NCI-H446 (cell line): Measurements from ENCODE around the gene NPHP3.
A peak's percentile ranks its signal among the peaks of the same experiment; 100 is the strongest.

Experiments
- DNase-seq, 2 experiments: peaks; one replicate each; lab custom pipeline; 2025; lab: John Stamatoyannopoulos, UW

NPHP3 gene

DNA sequence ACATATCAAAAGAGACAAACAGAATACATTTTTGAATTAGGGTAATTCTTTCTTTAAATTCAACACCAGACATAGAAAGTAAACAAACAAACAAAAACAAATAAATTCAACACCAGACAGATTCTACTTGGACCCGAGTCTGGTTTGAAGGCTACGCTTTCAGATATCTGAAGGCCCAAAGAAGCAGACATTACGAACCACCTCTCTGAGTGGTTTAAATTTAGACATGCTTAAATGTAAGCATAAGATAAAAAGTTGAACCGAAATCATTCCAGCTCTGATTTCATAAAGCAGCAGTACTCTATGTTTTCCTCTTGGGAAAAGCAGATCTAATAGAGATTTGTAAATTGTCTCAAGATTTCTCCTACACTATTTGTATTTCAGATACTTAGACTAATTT, 32.2 kb downstream of the NPHP3 start:
- no peak for DNase-seq

DNA sequence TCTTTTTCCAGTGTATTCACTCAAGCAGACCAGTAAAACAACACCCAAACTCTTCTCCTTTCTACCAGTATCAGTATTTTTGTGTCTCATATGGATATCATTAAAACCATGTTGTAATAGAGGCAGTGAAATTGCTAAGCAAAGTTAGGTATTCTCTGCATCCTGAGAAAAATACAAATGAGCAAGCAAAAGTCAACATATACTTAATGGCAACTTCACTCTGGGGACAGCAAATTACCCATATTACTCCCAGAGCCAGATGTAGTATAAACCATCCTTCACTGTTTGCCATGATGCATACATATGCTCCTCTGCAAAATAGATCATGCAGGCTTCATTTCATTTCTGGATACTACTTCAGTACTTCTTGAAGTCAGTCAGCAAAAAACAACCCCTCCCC, 40.0 kb downstream of the NPHP3 start:
- no peak for DNase-seq

DNA sequence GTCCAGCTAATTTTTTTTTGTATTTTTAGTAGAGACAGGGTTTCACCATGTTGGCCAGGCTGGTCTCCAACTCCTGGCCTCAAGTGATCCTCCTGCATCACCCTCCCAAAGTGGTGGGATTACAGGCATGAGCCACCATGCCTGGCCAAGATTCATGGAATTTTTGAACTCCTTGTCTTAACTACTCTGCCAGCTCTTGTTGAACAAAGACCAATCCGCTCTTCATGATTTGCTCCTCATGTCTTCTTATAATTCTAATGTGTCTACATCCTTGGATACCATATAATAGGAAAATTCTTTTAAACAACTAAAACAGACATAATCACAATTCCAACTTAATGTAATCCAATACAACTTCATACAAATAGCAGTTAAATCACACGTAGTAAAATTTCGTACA, 40.8 kb downstream of the NPHP3 start:
- no peak for DNase-seq

DNA sequence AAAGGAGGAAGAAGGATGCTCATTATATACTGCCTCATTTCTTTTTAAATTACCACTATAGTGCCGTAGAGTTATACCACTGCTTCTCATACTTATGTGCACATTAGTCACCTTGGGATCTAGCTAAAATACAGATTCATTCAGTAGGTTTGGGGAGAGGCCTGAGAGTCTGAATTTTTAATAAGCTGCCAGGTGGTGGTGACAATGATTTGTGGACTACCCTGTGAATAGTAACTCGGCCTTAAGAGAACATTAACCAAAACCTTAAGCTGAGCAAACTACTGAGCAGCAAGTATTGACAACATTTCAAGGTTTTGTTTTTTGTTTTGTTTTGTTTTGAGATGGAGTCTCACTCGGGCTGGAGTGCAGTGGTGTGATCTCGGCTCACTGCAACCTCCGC, 42.3 kb downstream of the NPHP3 start:
- no peak for DNase-seq

DNA sequence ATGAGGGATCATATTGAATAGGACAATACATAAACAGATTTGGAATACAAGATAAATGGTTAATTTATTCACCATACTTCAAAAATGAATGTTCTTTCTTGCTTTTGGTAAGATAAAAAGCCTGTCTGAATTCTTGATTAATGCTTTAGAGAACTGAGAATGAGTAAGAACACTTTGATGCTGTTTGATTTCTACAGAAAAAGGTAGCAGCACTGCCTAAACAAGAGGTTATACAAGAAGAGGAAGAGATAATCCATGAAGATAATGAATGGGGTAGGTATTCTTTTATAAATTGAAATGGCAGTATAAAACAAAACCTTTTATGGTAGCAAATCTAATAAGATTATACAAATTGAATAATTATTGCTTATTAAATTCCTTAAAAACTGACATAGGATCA, 46.8 kb downstream of the NPHP3 start:
- no peak for DNase-seq

DNA sequence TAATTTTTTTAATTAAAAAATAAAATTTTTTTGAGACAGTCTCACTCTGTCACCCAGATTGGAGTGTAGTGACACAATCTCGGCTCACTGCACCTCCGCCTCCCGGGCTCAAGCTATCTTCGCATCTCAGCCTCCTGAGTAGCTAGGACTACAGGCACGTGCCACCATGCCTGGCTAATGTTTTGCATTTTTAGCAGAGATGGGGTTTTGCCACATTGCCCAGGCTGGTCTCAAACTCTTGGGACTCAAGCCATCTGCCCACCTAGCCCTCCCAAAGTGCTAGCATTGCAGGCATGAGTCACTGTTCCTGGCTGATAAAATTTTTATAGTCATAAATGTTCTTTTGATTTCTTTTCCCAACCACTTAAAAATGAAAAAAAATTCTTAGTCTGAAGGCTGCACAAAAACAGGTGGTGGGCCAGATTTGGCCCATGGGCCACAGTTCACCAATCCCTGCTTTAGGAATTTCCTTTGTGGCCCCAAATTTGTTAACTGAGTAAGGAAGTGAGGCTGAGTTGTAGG, 52.9 kb downstream of the NPHP3 start:
- no peak for DNase-seq

DNA sequence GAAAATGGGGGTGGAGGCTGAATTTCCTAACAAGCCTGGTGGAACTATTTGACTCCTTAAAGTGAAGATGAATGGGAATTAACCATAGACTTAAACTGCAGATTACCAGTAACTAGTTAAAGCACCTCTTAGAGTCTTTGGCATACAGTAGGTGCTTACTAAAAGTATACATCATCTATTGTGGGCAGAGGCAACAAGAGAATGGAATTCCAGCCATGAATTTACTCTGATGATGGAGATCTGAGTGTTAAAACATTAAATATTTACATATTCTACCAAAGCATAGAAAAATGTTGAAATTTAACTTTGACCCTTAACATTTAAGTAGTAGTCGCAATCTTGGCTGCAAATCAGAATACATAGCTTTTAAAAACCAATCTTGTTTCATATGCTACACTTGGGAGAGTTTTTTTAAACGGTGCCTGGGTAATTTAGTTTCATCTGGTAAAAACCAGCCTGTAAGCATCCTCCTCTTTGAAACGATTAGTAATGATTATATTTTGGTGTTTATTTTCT, 56.9 kb downstream of the NPHP3 start:
- no peak for DNase-seq

DNA sequence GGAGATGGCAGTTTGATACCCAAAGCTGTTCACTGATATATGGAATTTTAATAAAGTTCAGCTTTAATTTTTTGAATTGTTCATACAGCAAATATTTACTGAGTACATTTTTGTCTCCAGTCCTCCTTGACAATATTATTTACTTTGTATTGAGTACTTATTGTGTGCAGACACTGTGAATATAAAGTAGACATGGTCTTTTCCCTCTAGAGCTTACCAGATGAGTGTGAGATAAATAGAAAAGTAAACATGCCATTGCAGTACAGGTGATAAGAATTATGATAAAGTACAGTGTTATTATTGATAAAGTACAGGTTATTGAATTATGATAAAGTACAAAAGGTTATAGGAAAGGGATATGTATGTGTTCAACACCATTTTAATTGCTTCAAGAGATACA, 60.0 kb downstream of the NPHP3 start:
- DNase-seq = no peak

DNA sequence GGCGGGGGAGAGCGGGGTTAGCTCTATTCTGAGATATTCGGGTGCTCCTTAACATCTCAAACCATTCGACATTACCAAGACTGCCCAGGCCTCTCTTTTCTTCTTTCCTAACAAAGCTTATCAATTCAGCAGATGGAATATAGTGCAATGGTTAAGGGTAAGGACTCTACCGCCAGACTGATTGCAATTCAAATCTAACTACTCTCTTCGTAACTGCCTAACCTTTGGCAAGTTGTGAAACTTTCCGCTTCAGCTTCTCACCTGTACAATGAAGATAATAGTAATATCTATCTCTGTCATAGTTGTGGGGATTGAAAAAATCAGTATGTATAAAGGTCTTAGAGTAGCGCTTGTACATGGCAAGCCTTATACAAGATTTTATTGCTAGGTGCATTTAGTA, 61.1 kb downstream of the NPHP3 start:
- no peak for DNase-seq

DNA sequence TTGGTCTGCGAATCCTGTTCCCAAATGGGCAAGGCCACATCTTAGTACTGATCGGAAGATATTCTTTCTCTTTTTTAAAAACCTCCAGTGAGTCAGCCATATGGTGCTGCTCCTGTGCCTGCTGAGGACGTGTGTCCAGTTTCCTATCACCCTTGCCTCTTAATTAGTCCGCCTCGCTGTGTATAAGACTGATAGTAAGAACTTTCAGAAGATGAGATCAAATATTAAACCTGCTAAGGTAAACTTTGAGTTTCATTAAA, 61.5 kb downstream of the NPHP3 start:
- peak in 1 of 2 experiments; percentile 13 for DNase-seq

DNA sequence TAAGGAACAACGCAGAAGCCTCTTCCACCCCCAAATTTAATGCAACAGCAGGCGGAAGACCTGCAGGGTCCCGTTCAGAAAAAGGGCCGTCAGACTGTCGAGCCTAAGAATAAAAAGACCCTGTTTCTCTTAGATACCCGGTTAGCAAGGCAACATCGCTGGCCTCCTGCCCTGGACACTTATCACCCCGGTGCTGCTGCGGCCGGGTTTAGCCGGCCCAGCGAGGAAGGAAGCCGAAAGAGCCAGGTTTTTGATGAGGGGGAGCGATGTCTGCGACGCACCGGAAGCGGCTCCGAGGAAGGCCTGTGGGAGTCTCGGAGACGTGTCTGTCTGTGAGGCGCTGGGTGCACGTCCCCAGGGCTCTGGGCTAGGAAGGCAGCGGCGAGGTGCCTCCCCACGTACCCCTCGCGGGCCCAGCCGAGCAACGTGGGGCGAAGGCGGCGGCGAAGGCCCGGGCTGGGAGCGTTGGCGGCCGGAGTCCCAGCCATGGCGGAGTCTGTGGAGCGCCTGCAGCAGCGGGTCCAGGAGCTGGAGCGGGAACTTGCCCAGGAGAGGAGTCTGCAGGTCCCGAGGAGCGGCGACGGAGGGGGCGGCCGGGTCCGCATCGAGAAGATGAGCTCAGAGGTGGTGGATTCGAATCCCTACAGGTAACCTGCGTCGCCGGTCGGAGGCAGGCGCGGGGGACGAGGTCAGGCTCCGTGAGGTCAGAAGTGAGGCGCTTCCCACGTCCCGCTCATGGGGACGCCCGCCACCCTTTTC, 62.0 kb downstream of the NPHP3 start, which contains the start of gene UBA5:
TSS of gene UBA5 (plus strand) at position 278 of the 759 bp plus-strand sequence. CDS start at position 487, 209 bp downstream.
- DNase-seq = peak in 1 of 2 experiments; percentile 72

DNA sequence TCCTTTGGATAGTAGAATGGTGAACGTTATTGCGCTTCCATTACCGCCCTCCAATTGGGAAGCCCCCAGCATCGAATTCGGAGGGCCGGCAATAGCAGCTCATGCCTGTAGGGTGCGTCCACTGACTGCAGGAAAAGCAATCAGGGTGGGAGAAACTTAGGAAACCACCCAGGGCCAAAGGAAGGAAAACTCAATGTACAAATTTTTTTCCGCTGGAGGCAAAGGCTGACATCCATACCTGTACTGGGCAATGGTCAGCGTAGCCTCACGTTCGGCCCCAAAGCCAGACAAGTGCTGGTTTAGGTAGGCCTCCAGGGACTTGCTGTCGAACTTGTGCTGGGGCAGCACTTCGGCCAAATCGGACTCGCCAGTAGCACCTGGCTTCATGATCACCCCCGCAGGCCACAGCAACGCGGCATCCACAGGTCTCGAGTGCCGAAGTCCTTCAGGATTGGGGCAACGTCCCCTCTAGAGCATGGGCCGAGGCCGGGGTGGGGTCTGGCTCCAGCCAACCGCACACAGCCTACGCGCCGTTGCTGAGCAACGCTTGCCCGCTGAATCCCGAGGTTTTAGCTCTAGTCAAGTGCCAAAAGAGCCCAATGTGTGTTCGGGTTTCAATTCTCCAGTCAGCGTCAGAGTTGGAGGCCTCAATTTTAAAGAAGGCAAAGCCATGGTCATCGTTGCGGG, 62.7 kb downstream of the NPHP3 start, which contains the start of gene ACAD11:
TSS of gene ACAD11 (minus strand) at position 445 of the 687 bp plus-strand sequence. CDS start at position 387, 58 bp downstream.
- DNase-seq = peak; percentile 70 to 72

DNA sequence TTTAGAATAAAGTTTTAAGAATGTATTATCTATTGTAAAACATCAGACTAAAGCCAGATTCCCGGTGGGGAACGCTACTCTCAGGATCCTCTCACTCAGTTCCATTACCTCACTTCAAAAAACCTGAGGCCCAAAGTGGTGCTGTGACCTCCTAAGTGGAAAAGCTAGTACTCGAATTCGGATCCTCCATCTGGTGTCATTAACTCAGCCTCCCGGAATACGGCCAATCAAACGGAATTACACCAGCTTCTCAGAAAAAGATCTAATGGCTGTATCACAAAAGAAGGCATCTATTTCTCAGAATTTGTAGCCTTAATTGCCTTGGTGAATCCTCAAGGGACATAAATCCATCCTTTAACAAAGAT, 63.2 kb downstream of the NPHP3 start:
- DNase-seq = no peak

DNA sequence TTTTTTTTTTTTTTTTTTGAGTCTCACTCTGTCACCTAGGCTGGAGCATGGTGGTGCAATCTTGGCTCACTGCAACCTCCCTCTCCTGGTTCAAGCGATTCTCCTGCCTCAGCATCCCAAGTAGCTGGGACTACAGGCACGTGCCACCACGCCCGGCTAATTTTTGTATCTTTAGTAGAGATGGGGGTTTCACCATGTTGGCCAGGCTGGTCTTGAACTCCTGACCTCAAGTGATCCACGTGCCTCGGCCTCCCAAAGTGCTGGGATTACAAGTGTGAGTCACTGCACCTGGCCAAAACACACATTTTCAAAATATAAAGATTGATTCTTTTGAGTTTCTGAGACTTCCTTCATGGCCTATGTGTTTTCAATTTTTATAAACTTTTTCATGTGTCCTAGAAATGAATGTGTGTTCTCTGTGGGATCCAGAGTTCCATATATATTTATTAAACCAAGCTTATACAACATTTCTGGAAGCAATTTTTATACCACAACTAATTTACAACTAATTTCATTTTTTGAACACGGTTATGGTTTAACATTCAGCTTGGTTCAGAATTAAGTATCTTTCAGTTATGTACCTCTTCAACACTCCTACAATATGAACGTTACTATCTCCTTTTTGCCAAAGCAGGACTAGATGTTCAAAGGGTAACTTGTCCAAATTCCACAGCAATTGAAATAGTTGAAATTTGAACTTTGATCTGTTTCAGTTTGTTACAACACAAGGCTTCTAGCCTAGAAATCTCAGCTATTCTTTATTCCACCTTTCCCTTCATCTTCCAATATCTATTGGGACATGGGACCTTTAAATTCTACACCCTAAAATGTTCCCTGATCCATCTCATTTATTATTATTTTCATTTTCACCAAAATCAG, 64.1 kb downstream of the NPHP3 start:
- DNase-seq = no peak

DNA sequence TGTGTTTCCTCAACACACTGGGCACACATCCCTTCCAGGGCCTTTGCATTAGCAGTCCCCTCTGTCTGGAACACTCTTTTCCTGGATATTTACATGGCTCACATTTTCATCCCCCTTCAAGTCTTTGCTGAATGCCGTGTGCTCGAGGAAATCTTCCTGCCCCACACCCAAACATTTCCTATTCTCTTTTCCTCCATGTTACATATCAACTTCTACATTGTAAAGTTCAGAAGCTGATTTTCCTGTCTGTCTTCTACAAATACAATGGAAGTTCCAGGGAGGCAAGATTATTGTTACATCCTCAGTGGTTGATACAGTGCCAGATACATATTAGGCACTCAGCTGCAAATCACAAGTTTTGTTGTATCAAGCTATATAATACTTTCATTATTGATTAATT, 66.7 kb downstream of the NPHP3 start:
- no peak for DNase-seq

DNA sequence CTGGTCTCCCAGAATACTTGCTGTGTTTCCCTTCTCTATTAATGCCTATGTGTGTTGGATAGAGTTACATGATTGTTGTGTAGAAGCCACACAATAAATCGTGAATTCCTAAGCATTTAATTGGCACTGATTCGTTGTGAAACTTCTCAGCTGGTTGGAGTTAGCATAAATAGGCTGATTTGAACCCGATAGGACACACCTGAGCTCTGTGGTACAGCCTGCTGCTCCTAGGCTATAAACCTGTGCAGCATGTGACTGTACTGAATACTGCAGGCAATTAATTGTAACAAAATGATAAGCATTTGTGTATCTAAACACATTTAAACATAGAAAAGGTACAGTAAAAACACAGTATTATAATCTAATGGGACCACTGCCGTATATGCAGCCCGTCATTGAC, 67.5 kb downstream of the NPHP3 start:
- no peak for DNase-seq

DNA sequence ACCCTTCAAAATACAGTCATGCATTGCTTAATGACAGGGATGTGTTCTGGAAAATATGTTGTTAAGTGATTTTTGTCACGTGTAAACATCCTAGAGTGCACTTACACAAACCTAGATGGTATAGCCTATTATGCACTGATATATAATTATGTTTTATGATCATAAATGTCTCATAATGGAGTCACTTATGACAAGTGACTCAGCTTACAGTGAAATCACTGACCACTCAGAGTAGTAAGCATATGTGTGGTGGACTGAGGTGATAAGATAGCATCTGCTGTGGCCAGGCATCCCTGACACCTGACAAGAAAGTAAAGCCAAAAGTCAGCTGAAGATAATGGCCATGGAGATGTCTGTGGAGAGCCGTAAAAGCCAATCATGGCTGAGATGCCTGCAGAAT, 68.0 kb downstream of the NPHP3 start:
- no peak for DNase-seq

DNA sequence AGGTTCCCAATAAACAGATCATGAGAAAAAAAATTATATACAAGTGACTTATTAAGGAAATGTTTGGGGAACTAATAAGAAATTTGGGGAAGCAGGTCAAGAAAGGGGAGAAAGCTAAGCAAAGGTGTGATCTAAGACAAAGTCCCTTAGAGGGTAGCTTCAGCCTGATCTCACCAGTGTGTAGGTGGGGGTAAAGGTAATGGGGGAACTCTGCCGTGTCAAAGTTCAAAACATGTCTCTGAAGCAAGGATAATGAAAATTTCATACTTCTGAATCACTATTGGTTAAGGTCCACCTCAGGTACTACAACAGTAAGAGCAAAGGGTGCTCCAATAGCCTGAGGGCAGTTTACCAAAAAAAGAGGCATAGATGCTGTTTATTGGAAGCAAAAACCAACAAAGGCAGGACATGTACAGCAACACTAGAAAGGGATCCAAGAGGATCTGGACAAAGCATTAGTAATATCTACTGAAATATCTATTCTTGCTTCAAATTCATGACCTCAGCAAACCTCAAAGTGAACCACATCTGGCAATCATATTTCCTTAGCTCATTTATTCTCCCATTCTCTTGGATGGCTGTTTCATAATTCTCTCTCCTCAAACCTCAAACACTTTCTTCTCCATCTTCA, 69.5 kb downstream of the NPHP3 start:
- DNase-seq = no peak

DNA sequence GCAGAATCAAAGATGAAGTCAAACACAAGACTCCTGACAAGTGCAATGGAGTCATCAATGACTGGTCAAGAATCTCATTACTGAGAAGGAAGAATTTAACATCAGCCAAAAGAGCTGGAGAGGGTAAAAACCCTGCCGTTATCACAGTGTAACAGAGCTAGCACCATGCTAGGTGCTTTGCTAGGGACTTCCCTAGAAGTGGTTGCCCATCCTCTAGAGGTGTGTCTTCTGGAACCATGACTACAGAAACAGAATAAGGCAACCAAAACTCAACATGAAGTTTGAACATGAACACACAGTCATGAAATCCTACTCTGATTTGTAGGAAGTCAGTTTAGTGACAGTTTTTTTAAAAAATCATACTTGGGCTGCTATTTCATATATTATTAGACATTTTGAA, 72.1 kb downstream of the NPHP3 start:
- DNase-seq = no peak

DNA sequence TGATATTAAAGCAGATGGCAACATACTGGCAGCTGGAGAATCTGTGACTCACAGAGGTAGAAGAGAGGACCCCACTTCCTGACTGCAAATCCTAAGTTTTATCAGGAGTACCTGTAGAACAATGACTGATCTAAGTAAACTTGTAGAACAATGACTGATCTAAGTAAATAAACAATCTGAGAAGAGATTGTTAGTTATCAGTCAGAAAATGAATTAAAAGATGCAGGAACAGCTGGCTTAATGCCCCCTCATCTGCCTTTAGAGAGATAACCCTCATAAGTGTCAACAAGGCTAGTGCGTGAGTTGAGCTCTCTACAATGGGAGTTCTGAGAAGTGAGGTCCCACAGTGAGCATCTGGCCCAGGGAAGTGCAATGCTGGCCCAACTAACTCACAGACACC, 77.2 kb downstream of the NPHP3 start:
- no peak for DNase-seq

DNA sequence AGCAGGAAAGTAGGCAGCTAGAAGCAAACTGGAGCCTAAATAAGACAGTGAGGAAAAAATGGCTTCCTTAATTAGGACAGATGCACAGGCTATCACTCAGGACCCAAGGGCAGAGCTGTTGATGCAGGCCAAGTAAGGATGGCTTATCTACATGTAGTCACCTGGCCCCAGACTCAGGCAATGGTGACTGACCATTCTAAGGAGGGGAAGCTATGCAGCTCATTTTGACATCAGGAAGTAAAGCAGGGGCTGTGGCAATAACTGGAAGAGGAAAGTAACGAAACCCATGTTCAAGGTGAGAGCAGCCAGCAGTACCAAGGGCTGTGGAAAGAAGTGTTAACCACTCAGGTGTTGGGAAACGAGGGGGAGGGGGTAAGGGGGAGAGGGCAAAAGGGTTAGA, 78.8 kb downstream of the NPHP3 start:
- no peak for DNase-seq

DNA sequence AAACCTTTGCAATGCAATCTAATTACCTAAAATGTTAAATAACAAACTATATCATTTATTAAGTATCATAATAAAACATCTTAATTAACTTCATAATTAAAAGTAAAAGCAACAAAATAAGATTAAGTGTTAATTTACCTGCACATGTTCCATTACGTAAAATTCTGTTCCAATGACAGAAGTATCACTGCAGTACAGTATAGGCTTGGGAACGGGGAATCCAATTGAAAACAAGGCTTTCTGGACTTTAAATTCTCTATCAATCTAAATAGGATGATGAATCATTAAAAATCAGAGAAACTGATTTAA, 79.7 kb downstream of the NPHP3 start:
- DNase-seq = no peak
